HepG2 (cell line): Measurements from ENCODE around the gene MIDN. TPM values are rescaled to one million over a fixed set of nuclear protein-coding genes. Genes with fewer than 3 reads are reported as not detected.

Source experiments
- HOXA5 ChIP-seq: sonication (generic); formaldehyde crosslinking; IDR thresholded peaks from 2 replicates; pipeline ENCODE4 v1.4.0; 2020; ENCODE audit warnings: missing genetic modification reagents
- IKZF5 ChIP-seq: IDR thresholded peaks from 2 replicates; pipeline ENCODE4 v1.6.1; 2018; ENCODE audit warnings: missing genetic modification reagents, mild to moderate bottlenecking, missing compliant biosample characterization
- ISX ChIP-seq: sonication (generic); formaldehyde crosslinking; conservative IDR thresholded peaks from 2 replicates; pipeline ENCODE4 v1.5.0; 2020; ENCODE audit warnings: missing genetic modification reagents
- MED1 ChIP-seq: sonication (generic); formaldehyde crosslinking; IDR thresholded peaks from 2 replicates; pipeline ENCODE4 v1.4.0; 2020; ENCODE audit warnings: missing genetic modification reagents
- RXRA ChIP-seq: sonication (generic); formaldehyde crosslinking; IDR thresholded peaks from 2 replicates; pipeline ENCODE4 v1.5.1; 2020; ENCODE audit warnings: missing genetic modification reagents
- SCMH1 ChIP-seq: sonication (generic); formaldehyde crosslinking; IDR thresholded peaks from 2 replicates; pipeline ENCODE4 v1.9.0; 2021; ENCODE audit warnings: missing genetic modification reagents, mild to moderate bottlenecking, borderline replicate concordance
- SIX1 ChIP-seq: sonication (generic); formaldehyde crosslinking; IDR thresholded peaks from 2 replicates; pipeline ENCODE4 v1.4.0; 2020; ENCODE audit warnings: missing genetic modification reagents, borderline replicate concordance
- SOX13 ChIP-seq, 3 experiments: fragments of 450-650 bp in 1 of 3; sonication (generic) in 1 of 3; formaldehyde crosslinking in 1 of 3; IDR thresholded peaks in 2 of 3; conservative IDR thresholded peaks in 1 of 3; 2 replicates each; pipeline versions ENCODE4 v1.5.0 to v1.6.1; 2016 to 2020; ENCODE audit warnings: antibody characterized with exemption in 1 of 3, mild to moderate bottlenecking in 1 of 3, missing compliant biosample characterization in 1 of 3, missing genetic modification reagents in 1 of 3, moderate library complexity in 1 of 3
- ZNF138 ChIP-seq: sonication (generic); formaldehyde crosslinking; IDR thresholded peaks from 2 replicates; pipeline ENCODE4 v1.5.0; 2020; ENCODE audit warnings: mild to moderate bottlenecking, low read depth, missing genetic modification reagents
- ZNF260 ChIP-seq: sonication (generic); formaldehyde crosslinking; IDR thresholded peaks from 2 replicates; pipeline ENCODE4 v1.4.0; 2020; ENCODE audit warnings: missing genetic modification reagents, low read depth, mild to moderate bottlenecking, borderline replicate concordance
- ZNF263 ChIP-seq: sonication (generic); formaldehyde crosslinking; IDR thresholded peaks from 2 replicates; pipeline ENCODE4 v1.4.0; 2020; ENCODE audit warnings: missing genetic modification reagents
- ZNF773 ChIP-seq: sonication (generic); formaldehyde crosslinking; IDR thresholded peaks from 2 replicates; pipeline ENCODE4 v1.4.0; 2020; ENCODE audit warnings: missing genetic modification reagents, borderline replicate concordance
- ZNF782 ChIP-seq: sonication (generic); formaldehyde crosslinking; IDR thresholded peaks from 2 replicates; pipeline ENCODE4 v1.4.0; 2020; ENCODE audit warnings: missing genetic modification reagents, mild to moderate bottlenecking, borderline replicate concordance
- polyA plus RNA-seq, 8 experiments: library from polyadenylated mRNA; depleted of rRNA in 3 of 8; stranded (reverse) in 7 of 8; unstranded in 1 of 8; fragments of >200 nt; fragmentation: Illumina TruSeq in 4 of 8; extraction: Trizol in 4 of 8; gene quantifications; 2 replicates each; pipeline versions ENCODE4 v1.2.1 to v1.2.3, GENCODE V29; 2011 to 2016; ENCODE audit warnings: low read depth in 4 of 8, missing spikeins in 1 of 8, mixed read lengths in 1 of 8; ENCODE audit not compliant: insufficient read depth in 1 of 8
- total RNA-seq, 5 experiments: library from RNA; depleted of rRNA; stranded (reverse); fragments of >200 nt; fragmentation: Illumina TruSeq; extraction: Trizol; gene quantifications; 2 replicates each; pipeline ENCODE4 v1.2.3, GENCODE V29; 2016; ENCODE audit warnings: low read depth in 1 of 5
- TF ChIP-seq, protein P1 (sequence below): IDR thresholded peaks from 2 replicates; pipeline ENCODE4 v1.6.1; 2016; ENCODE audit warnings: missing genetic modification reagents, missing compliant biosample characterization
- TF ChIP-seq, protein P2 (sequence below): IDR thresholded peaks from 2 replicates; pipeline ENCODE4 v1.6.1; 2016
- TF ChIP-seq, protein P3 (sequence below): sonication (generic); formaldehyde crosslinking; IDR thresholded peaks from 2 replicates; pipeline ENCODE4 v1.8.0; 2022; ENCODE audit warnings: missing genetic modification reagents, mild to moderate bottlenecking, moderate library complexity, borderline replicate concordance
- TF ChIP-seq, protein P4 (sequence below): sonication (generic); formaldehyde crosslinking; IDR thresholded peaks from 2 replicates; pipeline ENCODE4 v1.4.0; 2020; ENCODE audit warnings: missing genetic modification reagents
- TF ChIP-seq, protein P5 (sequence below): sonication (generic); formaldehyde crosslinking; IDR thresholded peaks from 2 replicates; pipeline ENCODE4 v1.5.1; 2020; ENCODE audit warnings: missing genetic modification reagents, mild to moderate bottlenecking, borderline replicate concordance

The MIDN gene
- total and polyA plus RNA-seq, 2 of the 13 experiments (the other 11 are each of a cell fraction or from before 2014, with no cell fraction given): 8.4 to 18.0 TPM

DNA sequence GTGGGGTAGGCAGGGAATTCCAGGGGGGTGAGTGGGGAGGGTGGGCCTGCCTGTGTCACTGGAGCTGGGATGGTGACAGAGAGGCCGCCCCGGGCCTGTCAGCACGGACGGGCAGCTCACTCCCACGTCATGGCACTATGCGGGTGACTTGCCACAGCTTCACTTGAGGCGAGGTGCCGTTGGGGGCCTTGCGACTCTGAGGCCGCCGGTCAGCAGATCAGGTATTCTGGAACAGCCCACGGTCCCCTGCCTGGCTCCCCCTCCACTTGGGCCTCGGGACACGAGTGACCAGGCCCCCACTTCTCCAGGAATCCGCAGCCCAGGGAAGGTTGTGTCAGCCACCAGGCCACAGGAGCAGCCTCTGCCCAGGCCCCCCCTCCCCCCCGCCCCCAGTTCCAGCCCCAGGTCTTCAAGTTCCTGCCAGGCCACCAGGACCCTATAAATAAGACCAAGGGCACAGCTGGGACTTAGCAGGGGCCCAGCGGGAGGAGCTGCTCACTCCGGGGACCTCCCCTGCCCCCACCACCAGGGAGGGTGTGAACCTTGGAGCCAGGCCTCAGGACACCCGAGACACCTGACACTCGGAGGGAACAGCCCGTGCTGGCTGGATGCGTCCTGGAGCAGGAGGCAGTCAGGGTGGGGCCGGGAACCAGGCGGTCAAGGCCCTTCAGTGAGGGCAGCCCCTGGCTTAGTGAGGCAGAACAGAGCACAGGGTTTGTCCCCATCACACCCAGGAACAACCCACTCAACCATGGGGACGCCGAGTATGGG lies 2.7 kb upstream of the MIDN start (continued):
- no peak for TF ChIP-seq HOXA5 (CRISPR knock-in tag)
- TF ChIP-seq, protein P1, sequence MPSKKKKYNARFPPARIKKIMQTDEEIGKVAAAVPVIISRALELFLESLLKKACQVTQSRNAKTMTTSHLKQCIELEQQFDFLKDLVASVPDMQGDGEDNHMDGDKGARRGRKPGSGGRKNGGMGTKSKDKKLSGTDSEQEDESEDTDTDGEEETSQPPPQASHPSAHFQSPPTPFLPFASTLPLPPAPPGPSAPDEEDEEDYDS (CRISPR knock-in tag): peak; percentile 47; the same call in 1 of the 2 replicates
- peak; percentile 67; the same call in 1 of the 2 replicates for TF ChIP-seq SIX1 (CRISPR knock-in tag)
- no peak for TF ChIP-seq ISX (CRISPR knock-in tag)
- peak; percentile 56 for TF ChIP-seq RXRA (CRISPR knock-in tag)
- no peak for TF ChIP-seq SOX13 (IDR thresholded peaks at IDR 0.05)
- peak in 1 of 2 experiments; percentile 51; a peak in 1 of 4 replicates for TF ChIP-seq SOX13 (CRISPR knock-in tag; conservative IDR thresholded peaks at IDR 0.05 in 1 of 2, IDR thresholded peaks at IDR 0.05 in 1 of 2)
- TF ChIP-seq ZNF773 (CRISPR knock-in tag): no peak
- peak; percentile 70; the same call in 1 of the 2 replicates for TF ChIP-seq MED1 (CRISPR knock-in tag)
- TF ChIP-seq, protein P2, sequence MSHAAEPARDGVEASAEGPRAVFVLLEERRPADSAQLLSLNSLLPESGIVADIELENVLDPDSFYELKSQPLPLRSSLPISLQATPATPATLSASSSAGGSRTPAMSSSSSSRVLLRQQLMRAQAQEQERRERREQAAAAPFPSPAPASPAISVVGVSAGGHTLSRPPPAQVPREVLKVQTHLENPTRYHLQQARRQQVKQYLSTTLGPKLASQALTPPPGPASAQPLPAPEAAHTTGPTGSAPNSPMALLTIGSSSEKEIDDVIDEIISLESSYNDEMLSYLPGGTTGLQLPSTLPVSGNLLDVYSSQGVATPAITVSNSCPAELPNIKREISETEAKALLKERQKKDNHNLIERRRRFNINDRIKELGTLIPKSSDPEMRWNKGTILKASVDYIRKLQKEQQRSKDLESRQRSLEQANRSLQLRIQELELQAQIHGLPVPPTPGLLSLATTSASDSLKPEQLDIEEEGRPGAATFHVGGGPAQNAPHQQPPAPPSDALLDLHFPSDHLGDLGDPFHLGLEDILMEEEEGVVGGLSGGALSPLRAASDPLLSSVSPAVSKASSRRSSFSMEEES (CRISPR knock-in tag): peak; percentile 64; the same call in 1 of the 2 replicates
- TF ChIP-seq ZNF138 (CRISPR knock-in tag): peak; percentile 28; the same call in 1 of the 2 replicates
- TF ChIP-seq, protein P3, sequence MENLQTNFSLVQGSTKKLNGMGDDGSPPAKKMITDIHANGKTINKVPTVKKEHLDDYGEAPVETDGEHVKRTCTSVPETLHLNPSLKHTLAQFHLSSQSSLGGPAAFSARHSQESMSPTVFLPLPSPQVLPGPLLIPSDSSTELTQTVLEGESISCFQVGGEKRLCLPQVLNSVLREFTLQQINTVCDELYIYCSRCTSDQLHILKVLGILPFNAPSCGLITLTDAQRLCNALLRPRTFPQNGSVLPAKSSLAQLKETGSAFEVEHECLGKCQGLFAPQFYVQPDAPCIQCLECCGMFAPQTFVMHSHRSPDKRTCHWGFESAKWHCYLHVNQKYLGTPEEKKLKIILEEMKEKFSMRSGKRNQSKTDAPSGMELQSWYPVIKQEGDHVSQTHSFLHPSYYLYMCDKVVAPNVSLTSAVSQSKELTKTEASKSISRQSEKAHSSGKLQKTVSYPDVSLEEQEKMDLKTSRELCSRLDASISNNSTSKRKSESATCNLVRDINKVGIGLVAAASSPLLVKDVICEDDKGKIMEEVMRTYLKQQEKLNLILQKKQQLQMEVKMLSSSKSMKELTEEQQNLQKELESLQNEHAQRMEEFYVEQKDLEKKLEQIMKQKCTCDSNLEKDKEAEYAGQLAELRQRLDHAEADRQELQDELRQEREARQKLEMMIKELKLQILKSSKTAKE (CRISPR knock-in tag): peak; percentile 74
- TF ChIP-seq, protein P4, sequence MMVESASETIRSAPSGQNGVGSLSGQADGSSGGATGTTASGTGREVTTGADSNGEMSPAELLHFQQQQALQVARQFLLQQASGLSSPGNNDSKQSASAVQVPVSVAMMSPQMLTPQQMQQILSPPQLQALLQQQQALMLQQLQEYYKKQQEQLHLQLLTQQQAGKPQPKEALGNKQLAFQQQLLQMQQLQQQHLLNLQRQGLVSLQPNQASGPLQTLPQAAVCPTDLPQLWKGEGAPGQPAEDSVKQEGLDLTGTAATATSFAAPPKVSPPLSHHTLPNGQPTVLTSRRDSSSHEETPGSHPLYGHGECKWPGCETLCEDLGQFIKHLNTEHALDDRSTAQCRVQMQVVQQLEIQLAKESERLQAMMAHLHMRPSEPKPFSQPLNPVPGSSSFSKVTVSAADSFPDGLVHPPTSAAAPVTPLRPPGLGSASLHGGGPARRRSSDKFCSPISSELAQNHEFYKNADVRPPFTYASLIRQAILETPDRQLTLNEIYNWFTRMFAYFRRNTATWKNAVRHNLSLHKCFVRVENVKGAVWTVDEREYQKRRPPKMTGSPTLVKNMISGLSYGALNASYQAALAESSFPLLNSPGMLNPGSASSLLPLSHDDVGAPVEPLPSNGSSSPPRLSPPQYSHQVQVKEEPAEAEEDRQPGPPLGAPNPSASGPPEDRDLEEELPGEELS (CRISPR knock-in tag): 0 out of 2 replicates have a peak, but pooled peaks have one; percentile 15
- TF ChIP-seq ZNF260 (CRISPR knock-in tag): no peak
- TF ChIP-seq, protein P5, sequence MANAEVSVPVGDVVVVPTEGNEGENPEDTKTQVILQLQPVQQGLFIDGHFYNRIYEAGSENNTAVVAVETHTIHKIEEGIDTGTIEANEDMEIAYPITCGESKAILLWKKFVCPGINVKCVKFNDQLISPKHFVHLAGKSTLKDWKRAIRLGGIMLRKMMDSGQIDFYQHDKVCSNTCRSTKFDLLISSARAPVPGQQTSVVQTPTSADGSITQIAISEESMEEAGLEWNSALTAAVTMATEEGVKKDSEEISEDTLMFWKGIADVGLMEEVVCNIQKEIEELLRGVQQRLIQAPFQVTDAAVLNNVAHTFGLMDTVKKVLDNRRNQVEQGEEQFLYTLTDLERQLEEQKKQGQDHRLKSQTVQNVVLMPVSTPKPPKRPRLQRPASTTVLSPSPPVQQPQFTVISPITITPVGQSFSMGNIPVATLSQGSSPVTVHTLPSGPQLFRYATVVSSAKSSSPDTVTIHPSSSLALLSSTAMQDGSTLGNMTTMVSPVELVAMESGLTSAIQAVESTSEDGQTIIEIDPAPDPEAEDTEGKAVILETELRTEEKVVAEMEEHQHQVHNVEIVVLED (CRISPR knock-in tag): 0 out of 2 replicates have a peak, but pooled peaks have one; percentile 9
- no peak for TF ChIP-seq ZNF263 (CRISPR knock-in tag)
- TF ChIP-seq ZNF782 (CRISPR knock-in tag): no peak
- TF ChIP-seq SCMH1 (CRISPR knock-in tag): no peak
- peak; percentile 64; the same call in 1 of the 2 replicates for TF ChIP-seq IKZF5
